ENCODE results near the gene RPL27.
"Not testable (repeated sequence)": the region's sequence is repeated elsewhere in the genome, so short reads cannot be mapped to it uniquely, and the experiment has no call there.

GRCh38 chr17:43000894-43001293 is 2.7 kb downstream of the RPL27 start:
- not testable (repeated sequence) for TF ChIP-seq CTCF (IDR thresholded peaks at IDR 0.05; ENCODE audit: insufficient read depth, low read depth, low read length); EZH2 (IDR thresholded peaks at IDR 0.05; ENCODE audit: insufficient read depth, low read length)
